SK-N-MC (cell line): ENCODE measurements around the gene PWWP2B.

ENCODE experiments used
- EZH2 ChIP-seq: fragments of 200-600 bp; sonication (generic); IDR thresholded peaks from one replicate; pipeline ENCODE4 v1.6.1; 2017; ENCODE audit warnings: antibody characterized with exemption
- POLR2AphosphoS5 ChIP-seq: IDR thresholded peaks from 2 replicates; pipeline ENCODE4 v1.6.1; 2012; ENCODE audit warnings: mild to moderate bottlenecking, low read depth, low read length, borderline replicate concordance

DNA sequence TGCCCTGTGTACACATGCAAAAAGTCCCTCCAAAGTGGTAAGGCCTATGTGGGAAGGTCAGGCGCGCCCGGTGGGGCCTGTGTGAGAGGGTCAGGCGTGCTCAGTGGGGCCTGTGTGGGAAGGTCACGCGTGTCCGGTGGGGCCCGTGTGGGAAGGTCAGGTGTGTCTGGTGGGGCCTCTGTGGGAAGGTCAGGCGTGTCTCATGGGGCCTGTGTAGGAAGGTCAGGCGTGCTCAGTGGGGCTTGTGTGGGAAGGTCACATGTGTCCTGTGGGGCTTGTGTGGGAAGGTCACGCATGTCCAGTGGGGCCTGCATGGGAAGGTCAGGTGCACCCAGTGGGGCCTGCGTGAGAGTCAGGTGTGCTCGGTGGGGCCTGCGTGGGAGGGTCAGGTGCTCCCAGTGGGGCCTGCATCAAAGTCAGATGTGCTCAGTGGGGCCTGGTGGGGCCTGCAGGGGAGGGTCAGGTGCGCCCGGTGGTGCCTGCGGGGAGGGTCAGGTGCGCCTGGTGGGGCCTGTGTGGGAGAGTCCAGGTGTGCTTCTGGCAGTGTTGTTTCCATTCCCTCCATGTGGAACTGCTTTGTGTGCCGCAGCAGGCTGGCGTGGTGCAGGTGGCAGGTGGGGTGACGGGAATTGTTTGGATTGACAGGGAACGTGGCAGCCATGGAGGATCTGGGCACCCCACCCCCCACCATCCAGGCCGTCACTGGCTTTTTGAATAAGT, 49.6 kb upstream of the PWWP2B start:
- no peak for TF ChIP-seq EZH2
- TF ChIP-seq POLR2AphosphoS5 = no peak
